K562 (cell line): Measurements from ENCODE around the gene HOTAIR. TPM values are rescaled to one million over a fixed set of nuclear protein-coding genes. Genes with fewer than 3 reads are reported as not detected.

Experiments
- CEBPG ChIP-seq, 3 experiments: fragments of 200-800 bp in 1 of 3; sonication (Bioruptor generic) in 1 of 3; sonication (generic) in 1 of 3; formaldehyde crosslinking in 1 of 3; IDR thresholded peaks in 2 of 3; conservative IDR thresholded peaks in 1 of 3; 2 replicates each; pipeline versions ENCODE4 v1.6.1 to v1.8.0; 2016 to 2022; ENCODE audit warnings: missing compliant biosample characterization in 2 of 3, missing genetic modification characterization in 2 of 3, mild to moderate bottlenecking in 1 of 3, missing genetic modification reagents in 1 of 3
- DPF2 ChIP-seq: fragments of 450-650 bp; IDR thresholded peaks from 2 replicates; pipeline ENCODE4 v1.6.1; 2016
- KLF13 ChIP-seq: fragments of 450-650 bp; IDR thresholded peaks from 2 replicates; pipeline ENCODE4 v1.6.1; 2016; ENCODE audit warnings: missing genetic modification characterization, low read depth, mild to moderate bottlenecking, missing compliant biosample characterization, moderate library complexity, borderline replicate concordance
- MED1 ChIP-seq: sonication (generic); formaldehyde crosslinking; IDR thresholded peaks from 2 replicates; pipeline ENCODE4 v1.8.1; 2023; ENCODE audit warnings: missing genetic modification reagents, borderline replicate concordance
- MTA1 ChIP-seq: fragments of 450-650 bp; IDR thresholded peaks from 2 replicates; pipeline ENCODE4 v1.6.1; 2017; ENCODE audit warnings: borderline replicate concordance
- MTA2 ChIP-seq: fragments of 450-650 bp; IDR thresholded peaks from 2 replicates; pipeline ENCODE4 v1.6.1; 2016; ENCODE audit warnings: low read depth
- NCOA1 ChIP-seq: fragments of 450-650 bp; IDR thresholded peaks from 2 replicates; pipeline ENCODE4 v1.6.1; 2016; ENCODE audit warnings: low read depth
- NEUROD1 ChIP-seq: fragments of 150-350 bp; IDR thresholded peaks from 2 replicates; pipeline ENCODE4 v1.6.1; 2014; ENCODE audit warnings: borderline replicate concordance, low read length, low read depth; ENCODE audit not compliant: partially characterized antibody
- RBM17 ChIP-seq: fragments of 200-400 bp; formaldehyde crosslinking; IDR thresholded peaks from 2 replicates; pipeline ENCODE4 v1.6.1; 2017; ENCODE audit warnings: low read depth, mild to moderate bottlenecking, low read length, borderline replicate concordance
- RNF2 ChIP-seq: sonication (generic); IDR thresholded peaks from 2 replicates; pipeline ENCODE4 v1.6.1; 2016
- SNIP1 ChIP-seq: fragments of 450-650 bp; IDR thresholded peaks from 2 replicates; pipeline ENCODE4 v1.7.1; 2017; ENCODE audit warnings: low read depth, mild to moderate bottlenecking
- TCF3 ChIP-seq: sonication (generic); formaldehyde crosslinking; IDR thresholded peaks from 2 replicates; pipeline ENCODE4 v1.4.0; 2020; ENCODE audit warnings: mild to moderate bottlenecking, missing genetic modification reagents
- ZBTB7A ChIP-seq: IDR thresholded peaks from 2 replicates; pipeline ENCODE4 v1.6.1; 2011; ENCODE audit warnings: low read depth, mild to moderate bottlenecking, low read length, moderate library complexity, borderline replicate concordance; ENCODE audit not compliant: control insufficient read depth
- ZNF174 ChIP-seq: fragments of 250-450 bp; sonication (Bioruptor Pico); IDR thresholded peaks from 2 replicates; pipeline ENCODE4 v1.4.0; 2020; ENCODE audit warnings: mild to moderate bottlenecking
- polyA plus RNA-seq, 8 experiments: library from polyadenylated mRNA; depleted of rRNA in 4 of 8; stranded (reverse) in 5 of 8; unstranded in 3 of 8; fragments of >200 nt; fragmentation: Nextera tagmentation in 2 of 8; fragmentation: Illumina TruSeq in 1 of 8; extraction: Ambion mirVana in 2 of 8; extraction: Trizol in 1 of 8; gene quantifications; 2 replicates each; pipeline versions ENCODE4 v1.2.1 to v1.2.3, GENCODE V29; 2011 to 2014; ENCODE audit warnings: inconsistent platforms in 1 of 8, missing spikeins in 1 of 8
- total RNA-seq, 7 experiments: library from RNA; depleted of rRNA in 6 of 7; stranded (reverse); fragments of >200 nt in 6 of 7; fragmentation: Illumina TruSeq in 2 of 7; extraction: Trizol in 2 of 7; gene quantifications; 2 replicates each; pipeline versions ENCODE4 v1.2.1 to v1.2.3, GENCODE V29; 2011 to 2021; ENCODE audit warnings: low replicate concordance in 1 of 7
- TF ChIP-seq, protein P1 (sequence below): fragments of 250-450 bp; sonication (Bioruptor Pico); IDR thresholded peaks from 2 replicates; pipeline ENCODE4 v1.8.0; 2021; ENCODE audit warnings: borderline replicate concordance, mild to moderate bottlenecking, moderate library complexity; ENCODE audit not compliant: poor library complexity, severe bottlenecking
- TF ChIP-seq, protein P2 (sequence below), 2 experiments: fragments of 450-650 bp; IDR thresholded peaks; 2 replicates each; pipeline ENCODE4 v1.6.1; 2016
- TF ChIP-seq, protein P3 (sequence below), 2 experiments: fragments of 450-650 bp; IDR thresholded peaks; 2 replicates each; pipeline ENCODE4 v1.6.1; 2018; ENCODE audit warnings: mild to moderate bottlenecking in 2 of 2, low read depth in 1 of 2; ENCODE audit not compliant: partially characterized antibody in 2 of 2

The HOTAIR gene
- total and polyA plus RNA-seq, 9 of the 15 experiments (the other 6 are each of a cell fraction or from before 2014, with no cell fraction given): 0.04 TPM; not detected in 8

DNA sequence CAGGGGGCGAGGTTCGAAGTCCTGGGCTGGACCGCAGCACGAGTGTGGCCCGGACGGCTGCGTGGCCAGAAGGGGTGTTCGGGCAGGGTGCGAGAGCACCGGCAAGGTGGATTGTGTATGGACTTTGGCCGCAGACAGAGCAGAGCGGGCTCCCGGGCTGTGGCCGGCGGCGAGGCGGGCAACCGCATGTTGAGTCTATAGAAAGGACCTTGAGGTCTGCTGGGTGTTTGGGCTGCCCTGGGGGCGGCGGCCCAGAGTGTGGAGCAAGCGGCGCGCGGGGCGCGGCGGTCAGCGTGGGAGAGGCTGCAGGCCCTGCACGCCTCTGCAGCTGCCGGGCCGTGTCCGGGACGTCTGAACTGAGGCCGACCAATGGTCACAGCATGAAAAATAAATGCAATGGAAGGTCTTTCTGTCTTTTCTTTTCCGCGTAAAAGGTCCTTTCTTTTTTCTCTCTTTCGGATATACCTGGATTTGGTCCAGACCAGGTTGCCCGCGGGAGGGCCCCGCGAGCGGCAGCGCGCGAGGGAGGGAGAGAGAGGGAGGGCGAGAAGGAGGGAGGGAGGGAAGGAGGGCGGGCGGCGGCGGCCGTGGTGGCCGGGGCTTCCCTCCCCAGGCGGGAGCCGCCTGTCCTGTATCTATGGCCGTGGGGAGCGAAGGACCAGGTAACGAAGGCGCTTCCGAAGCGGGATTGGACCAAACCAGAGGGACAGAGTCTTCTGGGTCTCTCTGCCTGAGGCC is 19.7 kb upstream of the HOTAIR start (continued):
- TF ChIP-seq NCOA1 (no peak), SNIP1 (no peak), ZNF174 (CRISPR knock-in tag) (no peak), MTA2 (no peak), NEUROD1 (no peak), RBM17 (no peak), TCF3 (CRISPR knock-in tag) (no peak), MED1 (CRISPR knock-in tag) (no peak), CEBPG (CRISPR knock-in tag; IDR thresholded peaks at IDR 0.05) (no peak), CEBPG (tag; conservative IDR thresholded peaks at IDR 0.05 in 1 of 2, IDR thresholded peaks at IDR 0.05 in 1 of 2) (no peak), DPF2 (peak; percentile 45; the same call in 1 of the 2 replicates), RNF2 (peak; percentile 39; the same call in 1 of the 2 replicates), ZBTB7A (0 out of 2 replicates have a peak, but pooled peaks have one; percentile 41), MTA1 (peak; percentile 45), KLF13 (tag) (no peak)
- TF ChIP-seq, protein P1, sequence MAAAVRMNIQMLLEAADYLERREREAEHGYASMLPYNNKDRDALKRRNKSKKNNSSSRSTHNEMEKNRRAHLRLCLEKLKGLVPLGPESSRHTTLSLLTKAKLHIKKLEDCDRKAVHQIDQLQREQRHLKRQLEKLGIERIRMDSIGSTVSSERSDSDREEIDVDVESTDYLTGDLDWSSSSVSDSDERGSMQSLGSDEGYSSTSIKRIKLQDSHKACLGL (CRISPR knock-in tag): no peak
- TF ChIP-seq, protein P2, sequence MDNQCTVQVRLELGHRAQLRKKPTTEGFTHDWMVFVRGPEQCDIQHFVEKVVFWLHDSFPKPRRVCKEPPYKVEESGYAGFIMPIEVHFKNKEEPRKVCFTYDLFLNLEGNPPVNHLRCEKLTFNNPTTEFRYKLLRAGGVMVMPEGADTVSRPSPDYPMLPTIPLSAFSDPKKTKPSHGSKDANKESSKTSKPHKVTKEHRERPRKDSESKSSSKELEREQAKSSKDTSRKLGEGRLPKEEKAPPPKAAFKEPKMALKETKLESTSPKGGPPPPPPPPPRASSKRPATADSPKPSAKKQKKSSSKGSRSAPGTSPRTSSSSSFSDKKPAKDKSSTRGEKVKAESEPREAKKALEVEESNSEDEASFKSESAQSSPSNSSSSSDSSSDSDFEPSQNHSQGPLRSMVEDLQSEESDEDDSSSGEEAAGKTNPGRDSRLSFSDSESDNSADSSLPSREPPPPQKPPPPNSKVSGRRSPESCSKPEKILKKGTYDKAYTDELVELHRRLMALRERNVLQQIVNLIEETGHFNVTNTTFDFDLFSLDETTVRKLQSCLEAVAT (IDR thresholded peaks at IDR 0.05): 0 out of 4 replicates have a peak, but pooled peaks of 1 of the 2 experiments have one; percentile 6
- TF ChIP-seq, protein P3, sequence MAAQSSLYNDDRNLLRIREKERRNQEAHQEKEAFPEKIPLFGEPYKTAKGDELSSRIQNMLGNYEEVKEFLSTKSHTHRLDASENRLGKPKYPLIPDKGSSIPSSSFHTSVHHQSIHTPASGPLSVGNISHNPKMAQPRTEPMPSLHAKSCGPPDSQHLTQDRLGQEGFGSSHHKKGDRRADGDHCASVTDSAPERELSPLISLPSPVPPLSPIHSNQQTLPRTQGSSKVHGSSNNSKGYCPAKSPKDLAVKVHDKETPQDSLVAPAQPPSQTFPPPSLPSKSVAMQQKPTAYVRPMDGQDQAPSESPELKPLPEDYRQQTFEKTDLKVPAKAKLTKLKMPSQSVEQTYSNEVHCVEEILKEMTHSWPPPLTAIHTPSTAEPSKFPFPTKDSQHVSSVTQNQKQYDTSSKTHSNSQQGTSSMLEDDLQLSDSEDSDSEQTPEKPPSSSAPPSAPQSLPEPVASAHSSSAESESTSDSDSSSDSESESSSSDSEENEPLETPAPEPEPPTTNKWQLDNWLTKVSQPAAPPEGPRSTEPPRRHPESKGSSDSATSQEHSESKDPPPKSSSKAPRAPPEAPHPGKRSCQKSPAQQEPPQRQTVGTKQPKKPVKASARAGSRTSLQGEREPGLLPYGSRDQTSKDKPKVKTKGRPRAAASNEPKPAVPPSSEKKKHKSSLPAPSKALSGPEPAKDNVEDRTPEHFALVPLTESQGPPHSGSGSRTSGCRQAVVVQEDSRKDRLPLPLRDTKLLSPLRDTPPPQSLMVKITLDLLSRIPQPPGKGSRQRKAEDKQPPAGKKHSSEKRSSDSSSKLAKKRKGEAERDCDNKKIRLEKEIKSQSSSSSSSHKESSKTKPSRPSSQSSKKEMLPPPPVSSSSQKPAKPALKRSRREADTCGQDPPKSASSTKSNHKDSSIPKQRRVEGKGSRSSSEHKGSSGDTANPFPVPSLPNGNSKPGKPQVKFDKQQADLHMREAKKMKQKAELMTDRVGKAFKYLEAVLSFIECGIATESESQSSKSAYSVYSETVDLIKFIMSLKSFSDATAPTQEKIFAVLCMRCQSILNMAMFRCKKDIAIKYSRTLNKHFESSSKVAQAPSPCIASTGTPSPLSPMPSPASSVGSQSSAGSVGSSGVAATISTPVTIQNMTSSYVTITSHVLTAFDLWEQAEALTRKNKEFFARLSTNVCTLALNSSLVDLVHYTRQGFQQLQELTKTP (IDR thresholded peaks at IDR 0.05; ENCODE audit: low read depth in 1 of 2, partially characterized antibody in 2 of 2): peak in 1 of 2 experiments; percentile 70
